H9 (cell line): ENCODE results near the gene MFSD2B. TPM values are rescaled to one million over a fixed set of nuclear protein-coding genes. Genes with fewer than 3 reads are reported as not detected.

Experiments used
- DNase-seq: peaks from one replicate; pipeline ENCODE4 v3.0.0-alpha.2; 2017
- H2AFZ ChIP-seq: one replicate; pipeline ENCODE4 v1.6.1; 2013; ENCODE audit warnings: mild to moderate bottlenecking, low read length, control low read depth, moderate library complexity
- H2AK5ac ChIP-seq: 2 replicates; pipeline ENCODE4 v1.6.1; 2013; ENCODE audit warnings: low read length, control low read depth, mixed read lengths; ENCODE audit not compliant: insufficient read length
- H2BK120ac ChIP-seq: one replicate; pipeline ENCODE4 v1.6.1; 2013; ENCODE audit warnings: low read depth, mild to moderate bottlenecking, low read length, control low read depth, inconsistent platforms; ENCODE audit not compliant: poor library complexity, severe bottlenecking
- H2BK12ac ChIP-seq: 2 replicates; pipeline ENCODE4 v1.6.1; 2013; ENCODE audit warnings: low read length, control low read depth, mixed read lengths, low read depth; ENCODE audit not compliant: insufficient read length
- H2BK15ac ChIP-seq: 2 replicates; pipeline ENCODE4 v1.6.1; 2013; ENCODE audit warnings: low read depth, low read length, control low read depth
- H2BK20ac ChIP-seq: one replicate; pipeline ENCODE4 v1.6.1; 2013; ENCODE audit warnings: low read depth, mild to moderate bottlenecking, low read length, control low read depth, inconsistent platforms; ENCODE audit not compliant: poor library complexity, severe bottlenecking
- H2BK5ac ChIP-seq: 2 replicates; pipeline ENCODE4 v1.6.1; 2013; ENCODE audit warnings: low read length, control low read depth, mixed read lengths; ENCODE audit not compliant: insufficient read length
- H3K14ac ChIP-seq: 2 replicates; pipeline ENCODE4 v1.6.1; 2013; ENCODE audit warnings: low read length, control low read depth; ENCODE audit not compliant: insufficient read depth
- H3K18ac ChIP-seq: 2 replicates; pipeline ENCODE4 v1.6.1; 2013; ENCODE audit warnings: low read depth, mild to moderate bottlenecking, mixed read lengths, low read length, control low read depth; ENCODE audit not compliant: insufficient read length
- H3K23ac ChIP-seq: 2 replicates; pipeline ENCODE4 v1.6.1; 2013; ENCODE audit warnings: low read length, control low read depth, mixed read lengths, low read depth; ENCODE audit not compliant: insufficient read length
- H3K23me2 ChIP-seq: 2 replicates; pipeline ENCODE4 v1.6.1; 2013; ENCODE audit warnings: low read depth, mild to moderate bottlenecking, mixed read lengths, low read length, control low read depth; ENCODE audit not compliant: insufficient read length, poor library complexity, severe bottlenecking
- H3K27ac ChIP-seq: 2 replicates; pipeline ENCODE4 v1.5.1; 2013; ENCODE audit warnings: low read length, control low read depth, mixed read lengths, low read depth; ENCODE audit not compliant: insufficient read length
- H3K27me3 ChIP-seq: 2 replicates; pipeline ENCODE4 v1.6.1; 2013; ENCODE audit warnings: low read length, control low read depth, inconsistent platforms; ENCODE audit not compliant: insufficient read depth
- H3K4ac ChIP-seq: 2 replicates; pipeline ENCODE4 v1.6.1; 2013; ENCODE audit warnings: low read depth, mild to moderate bottlenecking, control low read depth, inconsistent platforms, low read length, moderate library complexity
- H3K4me1 ChIP-seq: 2 replicates; pipeline ENCODE4 v1.6.1; 2013; ENCODE audit warnings: low read length, control low read depth, inconsistent platforms; ENCODE audit not compliant: insufficient read depth
- H3K4me2 ChIP-seq: 2 replicates; pipeline ENCODE4 v1.6.1; 2013; ENCODE audit warnings: low read length, control low read depth, mixed read lengths; ENCODE audit not compliant: insufficient read length, insufficient read depth
- H3K56ac ChIP-seq: 2 replicates; pipeline ENCODE4 v1.6.1; 2013; ENCODE audit warnings: low read depth, mild to moderate bottlenecking, mixed read lengths, low read length, control low read depth; ENCODE audit not compliant: insufficient read length
- H3K79me1 ChIP-seq: 2 replicates; pipeline ENCODE4 v1.6.1; 2013; ENCODE audit warnings: low read depth, mild to moderate bottlenecking, moderate library complexity, low read length, control low read depth, inconsistent platforms; ENCODE audit not compliant: insufficient read depth, poor library complexity, severe bottlenecking
- H3K79me2 ChIP-seq: 2 replicates; pipeline ENCODE4 v1.6.1; 2013; ENCODE audit warnings: low read length, control low read depth, inconsistent platforms; ENCODE audit not compliant: insufficient read depth
- H3K9ac ChIP-seq: 2 replicates; pipeline ENCODE4 v1.6.1; 2013; ENCODE audit warnings: low read length, control low read depth, mixed read lengths; ENCODE audit not compliant: insufficient read length; ENCODE audit errors: extremely low read depth
- H3K9me3 ChIP-seq: one replicate; pipeline ENCODE4 v1.6.1; 2013; ENCODE audit warnings: low read depth, low read length, inconsistent platforms; ENCODE audit not compliant: control insufficient read depth
- H3T11ph ChIP-seq: one replicate; pipeline ENCODE4 v1.6.1; 2013; ENCODE audit warnings: mild to moderate bottlenecking, low read length, control low read depth, inconsistent platforms
- H4K20me1 ChIP-seq: one replicate; pipeline ENCODE4 v1.6.1; 2013; ENCODE audit not compliant: control insufficient read depth, insufficient read length, insufficient read depth
- H4K5ac ChIP-seq: 2 replicates; pipeline ENCODE4 v1.6.1; 2013; ENCODE audit warnings: low read depth, mild to moderate bottlenecking, mixed read lengths, low read length, control low read depth; ENCODE audit not compliant: insufficient read length
- H4K8ac ChIP-seq: replicated peaks from 2 replicates; pipeline ENCODE4 v1.6.1; 2013; ENCODE audit warnings: low read length, control low read depth, mixed read lengths, low read depth; ENCODE audit not compliant: insufficient read length
- H4K91ac ChIP-seq: 2 replicates; pipeline ENCODE4 v1.6.1; 2013; ENCODE audit warnings: low read depth, mild to moderate bottlenecking, moderate library complexity, mixed read lengths, low read length, control low read depth; ENCODE audit not compliant: insufficient read length
- H3K27ac Mint-ChIP-seq, 3 experiments: 2 replicates in 2 of 3; 3 replicates in 1 of 3; pipeline ENCODE4 v1.8.0; 2020 to 2021; ENCODE audit warnings: mixed read lengths in 3 of 3, mild to moderate bottlenecking in 1 of 3, moderate library complexity in 1 of 3
- H3K27me3 Mint-ChIP-seq: 2 replicates; pipeline ENCODE4 v1.8.0; 2021; ENCODE audit warnings: low read depth, mild to moderate bottlenecking, moderate library complexity, mixed read lengths
- H3K36me3 Mint-ChIP-seq, 3 experiments: 2 replicates in 2 of 3; 3 replicates in 1 of 3; pipeline ENCODE4 v1.8.0; 2020 to 2021; ENCODE audit warnings: low read depth in 3 of 3, mixed read lengths in 3 of 3; ENCODE audit not compliant: insufficient read depth in 1 of 3
- H3K4me1 Mint-ChIP-seq, 2 experiments: 2 replicates each; pipeline ENCODE4 v1.8.0; 2020; ENCODE audit warnings: mixed read lengths in 2 of 2
- H3K4me3 Mint-ChIP-seq, 2 experiments: 2 replicates in 1 of 2; 3 replicates in 1 of 2; pipeline ENCODE4 v1.8.0; 2020 to 2021; ENCODE audit warnings: mild to moderate bottlenecking in 2 of 2, mixed read lengths in 2 of 2, moderate library complexity in 1 of 2
- H3K9me3 Mint-ChIP-seq, 2 experiments: 2 replicates in 1 of 2; 3 replicates in 1 of 2; pipeline ENCODE4 v1.8.0; 2020; ENCODE audit warnings: mild to moderate bottlenecking in 2 of 2, mixed read lengths in 2 of 2, moderate library complexity in 1 of 2
- WGBS: extraction: QIAGEN DNeasy Blood & Tissue Kit; methylation state at CpG from one replicate; pipeline ENCODE4 v1.1.7; 2013; ENCODE audit warnings: missing lambda C conversion rate, low lambda C conversion rate, mixed read lengths; ENCODE audit not compliant: insufficient read length; ENCODE audit errors: extremely low coverage; 5-methylcytosine and 5-hydroxymethylcytosine counted together
- total RNA-seq: library from RNA; stranded (reverse); gene quantifications from 2 replicates; pipeline ENCODE4 v1.2.1, GENCODE V29; 2021
- TF ChIP-seq, protein P1 (sequence below): fragments of 200-600 bp; sonication (generic); conservative IDR thresholded peaks from 3 replicates; pipeline ENCODE4 v1.8.0; 2021; ENCODE audit warnings: antibody characterized with exemption, mild to moderate bottlenecking

Gene MFSD2B
- total RNA-seq, 1 experiment from 2014 or later, result 1.3 TPM

DNA sequence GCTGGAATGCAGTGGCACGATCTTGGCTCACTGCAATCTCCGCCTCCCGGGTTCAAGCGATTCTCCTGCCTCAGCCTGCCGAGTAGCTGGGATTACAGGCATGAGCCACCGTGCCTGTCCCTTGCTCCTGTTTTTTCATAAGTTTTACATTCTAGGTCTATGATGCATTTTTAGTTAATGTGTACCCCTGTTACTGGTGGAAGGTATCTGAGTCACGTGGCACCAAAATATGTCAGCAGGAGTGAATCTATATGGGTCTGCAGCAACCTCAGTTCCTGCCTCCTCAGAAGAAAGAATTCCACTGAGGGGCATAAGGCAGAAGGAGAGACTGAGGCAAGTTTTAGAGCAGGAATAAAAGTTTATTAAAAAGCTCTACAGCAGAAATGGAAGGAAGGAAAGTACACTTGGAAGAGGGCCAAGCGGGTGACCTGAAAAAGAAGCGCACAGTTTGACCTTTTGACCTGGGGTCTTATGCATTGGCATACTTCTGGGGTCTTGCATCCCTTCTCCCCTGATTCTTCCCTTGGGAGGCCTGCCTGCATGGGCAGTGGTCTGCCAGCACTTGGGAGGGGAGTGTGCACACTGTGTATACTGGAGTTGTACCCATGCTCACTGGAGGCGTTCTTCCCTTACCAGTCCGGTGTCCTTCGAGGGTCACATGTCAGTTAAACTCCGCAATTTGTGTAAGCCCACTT is 1.1 kb upstream of the MFSD2B start:
- H3K27ac Mint-ChIP-seq, result peak overlapping the region in 1 of 3 experiments; percentile 85; a peak in 2 of 7 replicates
- no peak overlapping the region for H2AFZ ChIP-seq
- no peak overlapping the region for H3K23ac ChIP-seq

More for the DNA sequence above, 1.1 kb upstream of the MFSD2B start:
- H4K8ac ChIP-seq, result no peak overlapping the region
- H2BK20ac ChIP-seq, result no peak overlapping the region
- no peak overlapping the region for H3K56ac ChIP-seq
- no peak overlapping the region for H3T11ph ChIP-seq
- peak overlapping the region; percentile 60 to 62; a peak in 2 of 5 replicates for H3K4me3 Mint-ChIP-seq
- WGBS, result no CpG with 5 or more reads among the region's 13 CpGs
- no peak overlapping the region for H2BK120ac ChIP-seq
- no peak for DNase-seq
- no peak overlapping the region for H2BK15ac ChIP-seq
- TF ChIP-seq, protein P1, sequence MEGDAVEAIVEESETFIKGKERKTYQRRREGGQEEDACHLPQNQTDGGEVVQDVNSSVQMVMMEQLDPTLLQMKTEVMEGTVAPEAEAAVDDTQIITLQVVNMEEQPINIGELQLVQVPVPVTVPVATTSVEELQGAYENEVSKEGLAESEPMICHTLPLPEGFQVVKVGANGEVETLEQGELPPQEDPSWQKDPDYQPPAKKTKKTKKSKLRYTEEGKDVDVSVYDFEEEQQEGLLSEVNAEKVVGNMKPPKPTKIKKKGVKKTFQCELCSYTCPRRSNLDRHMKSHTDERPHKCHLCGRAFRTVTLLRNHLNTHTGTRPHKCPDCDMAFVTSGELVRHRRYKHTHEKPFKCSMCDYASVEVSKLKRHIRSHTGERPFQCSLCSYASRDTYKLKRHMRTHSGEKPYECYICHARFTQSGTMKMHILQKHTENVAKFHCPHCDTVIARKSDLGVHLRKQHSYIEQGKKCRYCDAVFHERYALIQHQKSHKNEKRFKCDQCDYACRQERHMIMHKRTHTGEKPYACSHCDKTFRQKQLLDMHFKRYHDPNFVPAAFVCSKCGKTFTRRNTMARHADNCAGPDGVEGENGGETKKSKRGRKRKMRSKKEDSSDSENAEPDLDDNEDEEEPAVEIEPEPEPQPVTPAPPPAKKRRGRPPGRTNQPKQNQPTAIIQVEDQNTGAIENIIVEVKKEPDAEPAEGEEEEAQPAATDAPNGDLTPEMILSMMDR, result no peak
- H2AK5ac ChIP-seq, result no peak overlapping the region
- H3K4me2 ChIP-seq, result no peak overlapping the region
- H3K4ac ChIP-seq, result no peak overlapping the region
- H4K20me1 ChIP-seq, result no peaks in the 10 kb centered on the region
- H2BK5ac ChIP-seq, result no peak overlapping the region
- no peaks in the 10 kb centered on the region for H3K79me1 ChIP-seq
- H2BK12ac ChIP-seq, result no peak overlapping the region
- no peaks in the 10 kb centered on the region; the same call in 1 of the 2 replicates for H3K4me1 ChIP-seq
- no peaks in the 10 kb centered on the region for H3K9me3 Mint-ChIP-seq
- peaks cover 15% of the 10 kb centered on the region for H3K27me3 Mint-ChIP-seq
- no peaks in the 10 kb centered on the region; the same call in 1 of the 2 replicates for H3K27me3 ChIP-seq
- H3K9me3 ChIP-seq, result no peaks in the 10 kb centered on the region
- no peak overlapping the region for H4K91ac ChIP-seq
- no peaks in the 10 kb centered on the region; a peak in 1 of 7 replicates for H3K36me3 Mint-ChIP-seq
- H3K9ac ChIP-seq, result no peak overlapping the region
- no peak overlapping the region for H3K14ac ChIP-seq
- no peaks in the 10 kb centered on the region for H3K79me2 ChIP-seq
- H3K18ac ChIP-seq, result no peak overlapping the region
- H3K4me1 Mint-ChIP-seq, result peaks cover 20 to 21% of the 10 kb centered on the region in 2 experiments
- H3K23me2 ChIP-seq, result no peaks in the 10 kb centered on the region
- H4K5ac ChIP-seq, result no peak overlapping the region
- no peak overlapping the region for H3K27ac ChIP-seq
